D341Med (cell line): Measurements from ENCODE around the gene ILKAP.

Experiments
- DNase-seq: peaks from one replicate; pipeline ENCODE4 v3.0.0; 2012; ENCODE audit warnings: low spot score

ILKAP gene

GRCh38 chr2:238236571-238236970 lies 33.1 kb upstream of the ILKAP start:
- DNase-seq = peak; percentile 32

- DNase-seq = peak; percentile 29
Measured at GRCh38 chr2:238235856-238236255, 32.4 kb upstream of the ILKAP start.

DNA sequence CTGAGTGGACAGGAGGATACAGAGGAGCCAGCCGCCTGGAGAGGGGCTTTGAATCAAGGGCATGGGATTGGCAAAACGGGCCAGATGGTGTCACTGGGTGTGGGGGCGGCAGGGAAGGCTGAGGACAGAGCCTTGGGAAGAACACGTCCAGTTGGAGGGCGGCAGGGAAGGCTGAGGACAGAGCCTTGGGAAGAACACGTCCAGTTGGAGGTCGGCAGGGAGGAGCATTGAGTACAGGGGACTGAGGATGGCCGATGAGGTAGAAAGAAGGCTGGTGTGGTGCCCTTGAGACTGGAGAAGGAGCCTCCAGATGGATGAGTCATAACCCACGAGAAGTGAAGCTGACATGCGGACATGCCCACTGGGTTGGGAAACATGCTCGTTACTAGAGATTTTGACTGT lies 31.8 kb upstream of the ILKAP start:
- DNase-seq = peak; percentile 16

DNA sequence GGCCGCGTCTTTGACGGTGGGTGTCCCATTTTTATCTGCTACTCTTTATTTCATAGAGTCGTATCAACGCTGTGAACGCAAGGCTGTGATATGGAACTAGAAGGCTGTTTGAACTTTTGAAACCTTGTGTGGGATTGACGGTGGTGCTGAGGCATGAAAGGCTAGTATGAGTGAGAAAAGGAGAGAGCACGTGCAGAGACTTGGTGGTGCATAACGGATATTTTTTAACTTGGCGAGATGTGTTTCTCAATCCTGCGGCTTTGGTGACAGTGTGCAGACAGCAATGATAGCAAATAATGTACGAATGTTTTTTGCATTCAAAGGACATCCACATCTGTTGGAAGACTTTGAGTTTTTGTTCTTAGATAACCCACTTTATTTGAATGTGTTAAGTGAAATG lies 30.1 kb upstream of the ILKAP start:
- DNase-seq = no peak

GRCh38 chr2:238231809-238232208 lies 28.3 kb upstream of the ILKAP start:
- no peak for DNase-seq

DNA sequence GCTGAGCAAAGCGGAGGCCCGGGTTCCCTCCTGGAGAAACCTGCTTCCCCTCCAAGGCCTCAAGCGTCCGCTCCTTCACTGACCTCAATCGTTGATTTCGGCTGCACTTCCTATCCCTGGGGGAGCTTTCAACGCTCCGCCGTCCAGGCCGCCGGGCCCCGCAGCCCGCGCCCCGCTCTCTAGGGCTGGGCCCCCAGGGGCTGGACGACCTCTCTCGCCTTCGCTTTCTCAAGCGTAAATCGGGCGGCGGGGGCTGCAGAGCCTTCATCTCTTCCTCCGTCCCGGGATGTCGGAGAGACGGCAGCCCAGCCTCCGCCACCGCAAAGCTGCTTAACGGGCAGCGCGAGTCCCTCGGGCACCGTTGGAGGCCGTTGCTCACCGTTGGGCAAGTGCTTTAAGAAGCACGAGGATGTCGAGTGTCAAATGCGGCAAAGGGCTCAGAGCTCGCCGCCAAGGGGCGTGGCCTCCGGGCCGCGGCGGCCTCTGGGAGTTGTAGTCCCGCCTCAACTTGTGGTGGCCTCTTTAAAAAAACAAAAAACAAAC lies 27.8 kb upstream of the ILKAP start:
- DNase-seq = peak; percentile 78

DNA sequence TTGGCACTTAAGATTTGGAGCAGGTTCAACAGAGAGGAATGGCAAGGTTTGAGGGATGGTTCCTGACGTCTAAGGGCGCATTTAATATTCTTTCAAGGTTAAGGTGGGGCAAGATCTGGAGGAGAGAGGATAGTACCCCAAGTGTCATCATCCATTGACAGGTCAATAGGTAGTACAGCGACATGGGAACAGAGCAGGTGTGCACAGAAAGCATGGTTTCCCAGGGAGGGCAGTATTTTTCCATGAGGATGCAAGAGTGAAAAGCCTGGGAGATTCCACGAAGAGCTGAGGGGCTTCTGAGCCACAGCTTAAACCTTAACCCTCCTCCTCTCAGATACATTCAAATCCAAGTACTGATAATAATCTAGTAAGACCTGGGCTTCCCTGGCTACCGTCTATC lies 27.2 kb upstream of the ILKAP start:
- DNase-seq = no peak

DNA sequence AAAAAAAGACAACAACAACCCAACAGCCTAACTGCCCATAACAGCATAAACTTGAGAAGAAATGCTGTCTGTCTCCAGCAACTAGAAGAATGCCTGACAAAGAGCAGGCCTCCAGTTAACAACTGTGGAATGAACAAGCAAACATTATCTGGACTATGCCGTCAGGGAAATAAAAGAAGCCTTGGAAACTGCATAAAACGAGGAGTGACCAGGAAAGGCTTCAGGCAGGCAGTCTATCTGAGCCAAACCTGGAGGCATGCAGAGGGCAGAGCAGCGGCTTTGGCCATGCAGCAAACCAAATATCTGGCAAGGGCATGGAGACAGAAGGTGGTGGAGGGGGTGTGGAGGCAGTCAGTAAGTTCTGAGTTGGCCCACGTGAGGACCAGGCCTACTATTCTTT lies 25.2 kb upstream of the ILKAP start:
- no peak for DNase-seq

- no peak for DNase-seq
Measured at GRCh38 chr2:238227587-238228032, 24.1 kb upstream of the ILKAP start.

DNA sequence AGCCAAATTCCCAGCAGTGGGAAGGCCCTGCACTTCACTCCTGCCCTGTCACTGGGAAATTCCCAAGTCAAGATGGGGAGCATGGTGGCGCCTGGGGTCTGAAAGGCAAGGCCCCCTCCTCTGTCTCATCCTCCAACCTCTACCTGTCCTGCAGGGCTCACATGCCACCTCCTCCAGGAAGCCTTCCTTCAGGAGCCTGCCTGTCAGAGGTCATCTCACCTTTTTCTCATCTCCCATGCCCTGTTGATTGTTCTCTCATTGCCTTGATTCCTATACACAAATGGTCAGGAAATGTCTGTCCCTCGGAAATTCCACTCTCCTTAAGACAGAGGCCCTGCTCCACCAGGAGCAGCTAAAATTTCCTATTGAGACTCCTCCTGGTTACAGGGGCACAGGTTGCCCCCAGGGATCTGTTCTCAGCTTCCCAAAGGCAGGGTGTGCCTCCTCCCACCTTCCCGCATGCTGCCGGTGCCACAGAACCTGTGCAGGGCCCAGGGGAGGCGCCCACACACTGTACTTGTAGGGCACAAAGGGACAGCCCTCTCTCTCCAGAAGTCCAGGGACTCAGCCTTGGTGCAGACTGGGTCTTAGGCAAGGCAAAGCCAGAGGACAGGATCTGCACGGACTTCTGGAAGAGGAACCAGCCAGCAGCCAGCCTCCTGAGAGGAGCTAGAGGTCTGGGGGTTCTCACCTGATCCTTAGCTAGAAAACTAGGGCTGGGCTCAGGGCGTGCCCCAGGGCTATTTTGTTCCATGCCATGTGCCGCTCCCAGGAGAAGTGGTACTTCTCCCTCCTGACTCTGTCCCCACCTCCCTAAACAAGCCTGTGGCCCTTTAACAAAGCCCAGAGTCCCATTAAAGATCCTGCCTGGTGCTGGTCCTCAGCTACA lies 23.4 kb upstream of the ILKAP start:
- DNase-seq = no peak

- DNase-seq = no peak
Measured at GRCh38 chr2:238225911-238226697, 22.6 kb upstream of the ILKAP start.

DNA sequence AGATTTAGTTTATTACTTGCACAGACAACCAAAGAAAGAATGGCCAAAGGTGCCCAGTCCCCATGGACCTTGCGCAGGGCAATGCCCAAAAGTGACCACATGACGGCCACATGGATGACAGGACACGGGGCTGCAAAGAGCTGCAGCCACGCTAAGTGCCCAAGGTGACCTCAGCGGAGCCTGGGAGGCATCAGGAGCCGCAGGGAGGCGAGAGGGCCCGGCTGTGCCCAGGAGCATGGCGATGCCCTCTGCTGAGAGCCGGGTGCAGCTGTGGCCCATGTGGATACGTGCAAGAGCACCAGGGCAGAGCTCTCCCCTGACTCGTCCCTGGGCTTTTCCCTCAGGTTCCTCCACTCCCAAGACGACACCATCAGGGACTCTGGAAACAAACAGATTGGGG lies 21.6 kb upstream of the ILKAP start:
- no peak for DNase-seq

- DNase-seq = no peak
Measured at GRCh38 chr2:238224356-238225035, 21.0 kb upstream of the ILKAP start.

GRCh38 chr2:238220892-238221521 lies 17.5 kb upstream of the ILKAP start:
- no peak for DNase-seq

DNA sequence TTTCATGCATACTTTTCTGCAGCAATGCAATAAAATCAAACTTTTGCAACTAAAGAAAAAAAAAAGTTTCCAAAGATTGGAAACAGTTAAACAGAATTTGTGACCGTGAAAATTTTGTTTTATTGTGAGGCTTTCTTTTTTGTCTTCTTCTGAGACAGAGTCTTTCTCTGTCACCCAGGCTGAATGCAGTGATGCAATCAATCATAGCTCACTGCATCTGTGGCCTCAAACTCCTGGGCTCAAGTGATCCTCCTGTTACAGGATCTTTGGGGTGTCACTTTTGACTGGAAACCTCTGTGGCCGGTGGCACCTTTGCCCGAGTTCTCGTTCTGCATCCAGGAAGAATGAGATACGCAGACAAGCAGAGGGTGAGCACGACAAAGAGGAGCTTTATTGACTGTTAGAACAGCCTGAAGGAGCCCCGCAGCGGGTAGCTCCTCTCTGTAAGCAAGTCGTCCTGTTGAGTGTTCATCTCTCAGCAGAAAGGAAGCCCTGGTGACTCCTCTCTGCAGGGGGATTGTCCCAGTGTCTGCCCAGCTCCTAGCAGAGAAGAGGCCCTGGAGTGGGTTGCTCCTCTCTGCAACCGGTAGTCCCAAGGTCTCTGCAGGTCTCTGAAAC lies 16.9 kb upstream of the ILKAP start:
- no peak for DNase-seq

DNA sequence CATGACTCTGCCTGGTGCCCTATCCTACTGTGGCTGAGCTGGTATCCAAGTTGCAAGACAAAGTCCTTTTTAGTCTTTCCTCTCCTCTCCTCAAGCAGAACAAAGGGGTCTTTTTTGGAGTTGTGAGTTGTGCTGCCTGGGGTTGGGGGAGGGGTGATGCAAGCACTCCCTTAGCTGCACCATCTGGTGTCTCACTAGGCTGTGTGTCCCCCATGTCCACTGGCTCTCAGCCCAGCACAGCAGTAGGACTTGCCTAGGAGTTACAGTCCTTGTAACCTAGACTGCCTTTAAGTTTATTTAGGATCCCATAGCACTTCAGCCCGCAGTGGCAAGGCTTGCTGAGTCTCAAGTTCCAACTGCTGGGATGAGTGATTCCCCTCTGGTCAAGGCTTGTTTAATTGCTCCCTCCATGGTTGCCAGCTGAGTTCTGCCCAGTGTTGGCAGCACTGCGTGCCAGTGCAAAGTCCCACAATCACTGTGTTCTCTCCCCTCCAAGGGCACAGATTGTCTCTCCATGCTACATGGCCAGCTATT lies 13.2 kb upstream of the ILKAP start:
- no peak for DNase-seq

- DNase-seq = no peak
Measured at GRCh38 chr2:238207006-238207405, 3.5 kb upstream of the ILKAP start.

DNA sequence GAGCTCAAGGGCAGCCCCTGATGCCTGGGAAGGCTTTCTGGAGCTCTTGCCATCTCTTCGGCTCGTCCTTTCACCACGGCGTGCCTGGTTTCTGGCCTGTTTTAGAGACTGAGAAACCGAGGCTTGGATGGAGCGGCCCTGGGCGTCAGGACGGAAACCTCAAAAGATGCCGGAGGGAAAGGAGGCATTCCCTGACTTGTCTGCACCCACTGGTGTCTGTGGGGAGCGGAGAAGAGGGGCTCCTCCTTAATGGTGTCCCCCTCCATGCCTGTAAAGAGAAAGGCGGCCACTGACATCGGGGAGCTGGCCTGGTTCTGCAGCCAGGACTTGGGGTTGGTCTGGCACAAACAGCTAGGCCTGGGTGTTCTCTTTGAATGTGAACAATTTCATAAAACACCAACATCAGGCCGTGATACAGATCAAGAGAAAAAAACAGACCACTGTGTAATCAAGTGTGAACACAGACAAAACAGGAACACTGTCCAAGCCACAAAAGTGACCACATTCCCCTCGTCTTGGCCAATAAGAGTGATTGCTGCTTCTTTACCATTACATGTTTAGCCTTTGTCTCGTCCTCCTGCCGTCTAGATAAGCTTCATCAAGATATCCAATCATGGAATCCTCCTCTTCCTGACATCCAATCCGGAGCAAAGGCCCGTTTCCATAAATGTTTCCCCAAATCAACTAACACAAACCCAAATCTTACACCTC lies 633 bp upstream of the ILKAP start:
- no peak for DNase-seq

GRCh38 chr2:238202326-238203093 lies 985 bp downstream of the ILKAP start:
- DNase-seq = peak; percentile 50

DNA sequence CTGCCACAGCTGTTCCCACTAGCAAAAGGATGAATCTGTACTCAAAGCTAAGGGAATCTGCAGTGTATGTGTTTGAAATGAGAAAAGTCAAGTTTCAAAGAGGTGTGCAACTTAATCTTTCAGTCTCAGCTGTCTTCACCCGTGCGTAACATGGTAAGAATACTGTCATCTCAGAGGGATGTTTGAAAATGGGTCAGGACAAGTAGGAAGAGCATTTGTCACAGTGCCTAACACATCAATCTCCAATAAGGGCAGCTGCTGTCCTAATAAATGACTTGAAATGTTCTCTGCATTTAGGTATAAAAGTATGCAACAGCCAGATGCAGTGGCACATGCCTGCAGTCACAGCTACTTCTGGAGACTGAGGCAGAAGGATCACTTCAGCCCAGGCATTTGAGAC lies 13.1 kb downstream of the ILKAP start:
- no peak for DNase-seq
